Osteoblast (primary cell): ENCODE data around the gene NPAS3. TPM values are rescaled to one million over a fixed set of nuclear protein-coding genes. Genes with fewer than 3 reads are reported as not detected.

ENCODE experiments used
- DNase-seq: peaks from one replicate; pipeline ENCODE4 v3.0.0; 2011; ENCODE audit warnings: low spot score, mixed read lengths; ENCODE audit not compliant: insufficient read length; ENCODE audit errors: missing footprints
- H2AFZ ChIP-seq: 2 replicates; pipeline ENCODE4 v1.6.0; 2011; ENCODE audit warnings: mild to moderate bottlenecking, low read length
- H3K27ac ChIP-seq: 2 replicates; pipeline ENCODE4 v1.5.1; 2011; ENCODE audit warnings: mild to moderate bottlenecking, low read depth, low read length, moderate library complexity
- H3K27me3 ChIP-seq: 2 replicates; pipeline ENCODE4 v1.6.0; 2012; ENCODE audit warnings: mild to moderate bottlenecking, control low read depth, inconsistent platforms, low read length, moderate library complexity; ENCODE audit not compliant: insufficient read depth
- H3K36me3 ChIP-seq: 2 replicates; pipeline ENCODE4 v1.5.1; 2011; ENCODE audit warnings: mild to moderate bottlenecking, low read length, control low read depth, moderate library complexity; ENCODE audit not compliant: insufficient read depth
- H3K4me1 ChIP-seq: 2 replicates; pipeline ENCODE4 v1.5.1; 2011; ENCODE audit warnings: mild to moderate bottlenecking, low read length, control low read depth, moderate library complexity; ENCODE audit not compliant: insufficient read depth
- H3K4me2 ChIP-seq: 2 replicates; pipeline ENCODE4 v1.6.0; 2011; ENCODE audit warnings: mild to moderate bottlenecking, low read length; ENCODE audit not compliant: insufficient read depth
- H3K4me3 ChIP-seq: fragments of 200-600 bp; sonication (generic); 3 replicates; pipeline ENCODE4 v1.5.1; 2012; ENCODE audit warnings: mild to moderate bottlenecking, low read length, inconsistent platforms; ENCODE audit not compliant: insufficient read depth
- H3K79me2 ChIP-seq: 2 replicates; pipeline ENCODE4 v1.6.0; 2012; ENCODE audit warnings: mild to moderate bottlenecking, low read length, control low read depth, inconsistent platforms; ENCODE audit not compliant: insufficient read depth
- H3K9me3 ChIP-seq: 2 replicates; pipeline ENCODE4 v1.5.1; 2011; ENCODE audit warnings: low read depth, low read length, control low read depth
- H4K20me1 ChIP-seq: 2 replicates; pipeline ENCODE4 v1.6.0; 2012; ENCODE audit warnings: mild to moderate bottlenecking, low read length, control low read depth; ENCODE audit not compliant: insufficient read depth
- total RNA-seq: library from RNA; depleted of rRNA; stranded (reverse); fragments of >200 nt; gene quantifications from 2 replicates; pipeline ENCODE4 v1.2.3, GENCODE V29; 2012
- TF ChIP-seq, protein P1 (sequence below): IDR thresholded peaks from 2 replicates; pipeline ENCODE4 v1.5.1; 2011; ENCODE audit warnings: mild to moderate bottlenecking, low read depth, low read length, moderate library complexity; ENCODE audit errors: extremely low read depth

The NPAS3 gene
- total RNA-seq, 1 donor, result 0.72 TPM

DNA sequence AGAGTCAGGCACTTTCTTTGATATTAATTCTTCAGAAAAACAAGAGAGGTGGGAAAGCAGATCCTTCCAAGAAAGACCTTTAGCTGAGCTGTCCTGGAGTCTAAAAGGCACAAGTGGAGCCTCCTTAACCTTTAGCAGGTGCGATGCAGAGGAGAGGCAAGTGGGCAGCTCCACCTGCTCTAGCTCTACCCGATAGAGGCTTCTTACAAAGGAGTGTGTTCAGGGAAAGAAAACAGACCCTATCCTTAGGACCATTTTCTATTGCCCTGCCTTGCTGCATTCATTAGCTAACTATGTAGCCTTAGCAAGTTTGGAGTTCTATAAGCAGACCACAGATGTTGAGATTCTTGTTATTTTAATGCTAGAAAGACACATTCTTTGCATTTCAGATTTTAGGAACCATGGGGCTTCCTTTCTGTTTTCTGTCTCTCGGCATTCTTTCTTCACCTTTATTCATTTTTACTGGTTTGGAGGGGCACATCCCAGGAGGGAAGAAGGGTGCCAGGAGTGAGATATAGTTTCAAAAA lies 797.7 kb downstream of the NPAS3 start:
- H4K20me1 ChIP-seq, result no peaks in the 10 kb centered on the region
- no peaks in the 10 kb centered on the region for H3K79me2 ChIP-seq
- no peaks in the 10 kb centered on the region for H3K9me3 ChIP-seq
- no peak overlapping the region for H3K27ac ChIP-seq
- H2AFZ ChIP-seq, result no peak overlapping the region
- H3K4me2 ChIP-seq, result no peak overlapping the region
- H3K36me3 ChIP-seq, result no peaks in the 10 kb centered on the region
- no peaks in the 10 kb centered on the region for H3K27me3 ChIP-seq
- no peak overlapping the region for H3K4me3 ChIP-seq
- DNase-seq, result no peak
- TF ChIP-seq, protein P1, sequence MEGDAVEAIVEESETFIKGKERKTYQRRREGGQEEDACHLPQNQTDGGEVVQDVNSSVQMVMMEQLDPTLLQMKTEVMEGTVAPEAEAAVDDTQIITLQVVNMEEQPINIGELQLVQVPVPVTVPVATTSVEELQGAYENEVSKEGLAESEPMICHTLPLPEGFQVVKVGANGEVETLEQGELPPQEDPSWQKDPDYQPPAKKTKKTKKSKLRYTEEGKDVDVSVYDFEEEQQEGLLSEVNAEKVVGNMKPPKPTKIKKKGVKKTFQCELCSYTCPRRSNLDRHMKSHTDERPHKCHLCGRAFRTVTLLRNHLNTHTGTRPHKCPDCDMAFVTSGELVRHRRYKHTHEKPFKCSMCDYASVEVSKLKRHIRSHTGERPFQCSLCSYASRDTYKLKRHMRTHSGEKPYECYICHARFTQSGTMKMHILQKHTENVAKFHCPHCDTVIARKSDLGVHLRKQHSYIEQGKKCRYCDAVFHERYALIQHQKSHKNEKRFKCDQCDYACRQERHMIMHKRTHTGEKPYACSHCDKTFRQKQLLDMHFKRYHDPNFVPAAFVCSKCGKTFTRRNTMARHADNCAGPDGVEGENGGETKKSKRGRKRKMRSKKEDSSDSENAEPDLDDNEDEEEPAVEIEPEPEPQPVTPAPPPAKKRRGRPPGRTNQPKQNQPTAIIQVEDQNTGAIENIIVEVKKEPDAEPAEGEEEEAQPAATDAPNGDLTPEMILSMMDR, result no peak
- H3K4me1 ChIP-seq, result peaks cover 3% of the 10 kb centered on the region

DNA sequence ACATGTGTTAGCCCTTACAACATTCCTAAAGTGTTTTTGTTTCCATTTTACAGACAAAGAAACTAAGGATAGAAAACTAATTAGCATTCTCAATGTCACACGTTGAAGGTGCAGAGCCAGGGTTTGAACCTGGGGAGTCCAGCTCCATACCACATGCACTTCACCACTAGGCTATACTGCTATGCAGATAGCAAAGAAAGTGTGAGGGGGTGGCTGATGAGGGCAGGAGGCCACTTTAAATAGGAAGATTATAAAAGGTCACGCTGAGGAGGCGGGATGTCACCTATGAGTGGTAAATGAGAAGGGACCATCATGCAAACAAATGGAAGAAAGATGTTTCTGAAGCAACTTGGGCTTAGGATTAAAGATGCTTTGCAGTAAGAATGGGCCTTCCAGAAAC lies 798.3 kb downstream of the NPAS3 start:
- TF ChIP-seq, protein P1, result no peak
- H3K36me3 ChIP-seq, result no peaks in the 10 kb centered on the region
- no peak for DNase-seq
- no peak overlapping the region for H3K4me3 ChIP-seq
- H3K4me1 ChIP-seq, result peaks cover 3% of the 10 kb centered on the region
- no peak overlapping the region for H3K4me2 ChIP-seq
- no peaks in the 10 kb centered on the region for H3K27me3 ChIP-seq
- H3K79me2 ChIP-seq, result no peaks in the 10 kb centered on the region
- H3K27ac ChIP-seq, result no peak overlapping the region
- no peaks in the 10 kb centered on the region for H4K20me1 ChIP-seq
- H2AFZ ChIP-seq, result no peak overlapping the region
- H3K9me3 ChIP-seq, result no peaks in the 10 kb centered on the region

DNA sequence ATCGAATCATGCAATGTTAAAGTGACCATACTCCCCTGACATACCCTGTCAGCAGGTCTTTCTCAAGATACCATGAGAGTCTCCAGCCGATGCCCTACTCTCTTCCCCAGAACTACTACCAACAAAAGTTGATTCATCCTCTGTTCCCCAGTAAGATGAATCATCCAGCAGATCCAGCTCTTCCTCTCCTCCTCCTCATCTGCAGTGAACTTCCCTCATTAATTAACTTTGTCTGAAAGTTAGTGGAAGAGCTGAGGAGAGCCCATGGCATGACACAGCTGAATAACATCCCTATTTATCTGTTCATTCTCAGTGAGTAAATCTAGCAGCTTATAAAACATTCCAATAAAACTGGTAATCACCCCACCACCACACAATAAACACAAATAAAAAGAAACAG lies 798.8 kb downstream of the NPAS3 start:
- peaks cover 3% of the 10 kb centered on the region for H3K4me1 ChIP-seq
- H4K20me1 ChIP-seq, result no peaks in the 10 kb centered on the region
- no peaks in the 10 kb centered on the region for H3K36me3 ChIP-seq
- no peak overlapping the region for H3K4me2 ChIP-seq
- no peak overlapping the region for H2AFZ ChIP-seq
- no peak overlapping the region for H3K4me3 ChIP-seq
- H3K9me3 ChIP-seq, result no peaks in the 10 kb centered on the region
- H3K27me3 ChIP-seq, result no peaks in the 10 kb centered on the region
- DNase-seq, result no peak
- no peak overlapping the region for H3K27ac ChIP-seq
- no peaks in the 10 kb centered on the region for H3K79me2 ChIP-seq
- TF ChIP-seq, protein P1, result no peak

DNA sequence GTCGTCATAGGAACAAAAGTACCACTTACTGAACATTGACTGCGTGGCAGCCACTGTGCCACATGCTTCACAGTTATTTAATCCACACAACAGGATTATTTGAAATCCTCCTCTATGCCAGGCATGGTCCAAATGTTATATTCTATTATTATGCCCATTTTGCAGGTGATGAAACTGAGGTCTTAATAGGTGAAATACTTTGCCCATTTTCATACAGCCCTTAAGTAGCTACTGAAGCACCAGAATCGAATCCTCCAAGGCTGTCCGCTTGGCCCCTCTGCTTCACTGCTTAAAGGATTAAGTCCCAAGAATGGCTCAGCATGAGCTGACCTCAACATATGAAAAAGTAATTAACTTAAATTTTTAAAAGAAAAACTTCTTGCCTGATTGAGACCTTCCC lies 799.4 kb downstream of the NPAS3 start:
- DNase-seq, result no peak

More for the DNA sequence above, 799.4 kb downstream of the NPAS3 start:
- Histone ChIP-seq H3K4me1 (peaks cover 3% of the 10 kb centered on the region), H4K20me1 (no peaks in the 10 kb centered on the region), H3K9me3 (no peaks in the 10 kb centered on the region), H2AFZ (no peak overlapping the region), H3K4me2 (no peak overlapping the region), H3K79me2 (no peaks in the 10 kb centered on the region), H3K4me3 (no peak overlapping the region), H3K27ac (no peak overlapping the region), H3K27me3 (no peaks in the 10 kb centered on the region), H3K36me3 (no peaks in the 10 kb centered on the region)
- TF ChIP-seq, protein P1, result no peak
